ENCODE measurements around the gene PITX1. TPM values are rescaled to one million over a fixed set of nuclear protein-coding genes. Genes with fewer than 3 reads are reported as not detected.

PITX1 gene
- total and polyA plus RNA-seq, 2 experiments from 2014 or later = not detected

GRCh38 chr5:135009736-135010501 is 24.1 kb downstream of the PITX1 start:
- Histone ChIP-seq H2AFZ (no peak overlapping the region), H3K9ac (no peak overlapping the region), H3K36me3 (ENCODE audit: low read depth) (no peaks in the 10 kb centered on the region), H3K79me2 (ENCODE audit: insufficient read depth) (no peaks in the 10 kb centered on the region), H3K27me3 (replicated peaks; ENCODE audit: insufficient read depth) (no peaks in the 10 kb centered on the region; the same call in 1 of the 2 replicates), H3K9me2 (ENCODE audit: insufficient read depth) (no peaks in the 10 kb centered on the region), H3K4me2 (ENCODE audit: unreplicated experiment) (no peak overlapping the region), H3K9me3 (ENCODE audit: low read depth) (no peaks in the 10 kb centered on the region), H3K4me1 (ENCODE audit: insufficient read depth) (no peaks in the 10 kb centered on the region), H4K20me1 (ENCODE audit: insufficient read depth) (no peaks in the 10 kb centered on the region), H3K27ac (no peak overlapping the region), H3K4me3 (no peak overlapping the region), H3F3A (ENCODE audit: insufficient read depth) (no peaks in the 10 kb centered on the region)
- in situ Hi-C loops (cut with MboI) = no loop called here
- no peak for DNase-seq
- 64% methylated on average over 11 of the region's 11 CpGs for WGBS, 2 experiments (ENCODE audit: low coverage in 1 of 2, low lambda C conversion rate in 2 of 2, missing lambda C conversion rate in 2 of 2)
- TF ChIP-seq EZH2phosphoT487 (IDR thresholded peaks at IDR 0.05; ENCODE audit: insufficient read depth, low read depth) (no peak), EZH2 (IDR thresholded peaks at IDR 0.05; ENCODE audit: insufficient read depth, poor library complexity, severe bottlenecking) (no peak)

GRCh38 chr5:135008981-135009735 is 24.9 kb downstream of the PITX1 start:
- in situ Hi-C loops (cut with MboI) = no loop called here
- 65 to 71% methylated on average over 12 of the region's 13 CpGs for WGBS, 2 experiments (ENCODE audit: low coverage in 1 of 2, low lambda C conversion rate in 2 of 2, missing lambda C conversion rate in 2 of 2)
- Histone ChIP-seq H3K27ac (no peak overlapping the region), H3K4me1 (ENCODE audit: insufficient read depth) (no peaks in the 10 kb centered on the region), H3K9me2 (ENCODE audit: insufficient read depth) (no peaks in the 10 kb centered on the region), H3K36me3 (ENCODE audit: low read depth) (no peaks in the 10 kb centered on the region), H3K4me2 (ENCODE audit: unreplicated experiment) (no peak overlapping the region), H3K9ac (no peak overlapping the region), H3K9me3 (ENCODE audit: low read depth) (no peaks in the 10 kb centered on the region), H2AFZ (no peak overlapping the region), H3K79me2 (ENCODE audit: insufficient read depth) (no peaks in the 10 kb centered on the region), H3K4me3 (no peak overlapping the region), H3K27me3 (replicated peaks; ENCODE audit: insufficient read depth) (no peaks in the 10 kb centered on the region; the same call in 1 of the 2 replicates), H3F3A (ENCODE audit: insufficient read depth) (no peaks in the 10 kb centered on the region), H4K20me1 (ENCODE audit: insufficient read depth) (no peaks in the 10 kb centered on the region)
- DNase-seq = no peak
- no peak for TF ChIP-seq EZH2 (IDR thresholded peaks at IDR 0.05; ENCODE audit: insufficient read depth, poor library complexity, severe bottlenecking)
- TF ChIP-seq EZH2phosphoT487 (IDR thresholded peaks at IDR 0.05; ENCODE audit: insufficient read depth, low read depth) = no peak

GRCh38 chr5:135008556-135008955 is 25.5 kb downstream of the PITX1 start:
- no peaks in the 10 kb centered on the region; the same call in 1 of the 2 replicates for H3K27me3 ChIP-seq (replicated peaks; ENCODE audit: insufficient read depth)
- 74% methylated on average over 8 of the region's 8 CpGs for WGBS, 2 experiments (ENCODE audit: low coverage in 1 of 2, low lambda C conversion rate in 2 of 2, missing lambda C conversion rate in 2 of 2)

GRCh38 chr5:135007749-135008363 is 26.2 kb downstream of the PITX1 start:
- no peaks in the 10 kb centered on the region for H3K79me2 ChIP-seq (ENCODE audit: insufficient read depth)
- in situ Hi-C loops (cut with MboI) = no loop called here
- 64 to 79% methylated on average over 10 to 11 of the region's 11 CpGs for WGBS, 2 experiments (ENCODE audit: low coverage in 1 of 2, low lambda C conversion rate in 2 of 2, missing lambda C conversion rate in 2 of 2)
- TF ChIP-seq EZH2phosphoT487 (IDR thresholded peaks at IDR 0.05; ENCODE audit: insufficient read depth, low read depth) (no peak), EZH2 (IDR thresholded peaks at IDR 0.05; ENCODE audit: insufficient read depth, poor library complexity, severe bottlenecking) (no peak)
- no peak overlapping the region for H3K4me3 ChIP-seq
- no peak overlapping the region for H3K27ac ChIP-seq
- no peaks in the 10 kb centered on the region for H3K9me3 ChIP-seq (ENCODE audit: low read depth)
- no peaks in the 10 kb centered on the region for H3F3A ChIP-seq (ENCODE audit: insufficient read depth)
- H3K4me1 ChIP-seq (ENCODE audit: insufficient read depth) = no peaks in the 10 kb centered on the region
- no peaks in the 10 kb centered on the region for H3K36me3 ChIP-seq (ENCODE audit: low read depth)
- no peak overlapping the region for H3K4me2 ChIP-seq (ENCODE audit: unreplicated experiment)
- H3K9me2 ChIP-seq (ENCODE audit: insufficient read depth) = no peaks in the 10 kb centered on the region
- DNase-seq = no peak
- H3K9ac ChIP-seq = no peak overlapping the region
- H2AFZ ChIP-seq = no peak overlapping the region
- H3K27me3 ChIP-seq (replicated peaks; ENCODE audit: insufficient read depth) = no peaks in the 10 kb centered on the region; the same call in 1 of the 2 replicates
- no peaks in the 10 kb centered on the region for H4K20me1 ChIP-seq (ENCODE audit: insufficient read depth)

More at GRCh38 chr5:135008556-135008955, 25.5 kb downstream of the PITX1 start:
- Histone ChIP-seq H3K4me3 (no peak overlapping the region), H3K9me3 (ENCODE audit: low read depth) (no peaks in the 10 kb centered on the region), H3F3A (ENCODE audit: insufficient read depth) (no peaks in the 10 kb centered on the region), H3K27ac (no peak overlapping the region), H3K36me3 (ENCODE audit: low read depth) (no peaks in the 10 kb centered on the region), H3K9me2 (ENCODE audit: insufficient read depth) (no peaks in the 10 kb centered on the region), H4K20me1 (ENCODE audit: insufficient read depth) (no peaks in the 10 kb centered on the region), H3K79me2 (ENCODE audit: insufficient read depth) (no peaks in the 10 kb centered on the region), H3K9ac (no peak overlapping the region), H3K4me1 (ENCODE audit: insufficient read depth) (no peaks in the 10 kb centered on the region), H2AFZ (no peak overlapping the region), H3K4me2 (ENCODE audit: unreplicated experiment) (no peak overlapping the region)
- in situ Hi-C loops (cut with MboI) = no loop called here
- TF ChIP-seq EZH2phosphoT487 (IDR thresholded peaks at IDR 0.05; ENCODE audit: insufficient read depth, low read depth) = no peak
- no peak for DNase-seq
